GM12878 (cell line): Measurements from ENCODE around the gene KRT4. TPM values are rescaled to one million over a fixed set of nuclear protein-coding genes. Genes with fewer than 3 reads are reported as not detected.

Source experiments
- ATAC-seq: fragments of 200-7000 bp; cut with Tn5 transposase; 3 replicates; pipeline ENCODE4 v1.9.1; 2020; ENCODE audit warnings: mild to moderate bottlenecking, moderate library complexity
- BruUV-seq: library from RNA; stranded (reverse); fragments of 400-500 nt; replicated peaks from 2 replicates; lab custom pipeline; 2021; lab: Mats Ljungman, UMichigan
- CTCF ChIA-PET: fragments of 300-600 bp; sonication (Branson Sonifier 250); formaldehyde crosslinking; extraction: SDS; loops from one replicate; lab custom pipeline; 2021; ENCODE audit warnings: inconsistent platforms; lab: Yijun Ruan, JAX
- POLR2A ChIA-PET: fragments of 350-600 bp; formaldehyde crosslinking; extraction: SDS; loops from one replicate; lab custom pipeline; 2021; ENCODE audit warnings: inconsistent platforms; lab: Charles Lee
- RAD21 ChIA-PET: fragments of 300-600 bp; sonication (Branson Sonifier 250); formaldehyde crosslinking; loops from one replicate; lab custom pipeline; 2023; ENCODE audit warnings: antibody characterized with exemption; ENCODE audit not compliant: unreplicated experiment; lab: Charles Lee
- SMC1A ChIA-PET: fragments of 300-600 bp; sonication (Branson Sonifier 250); formaldehyde crosslinking; loops from one replicate; lab custom pipeline; 2023; ENCODE audit not compliant: unreplicated experiment, uncharacterized antibody; lab: Charles Lee
- DNase-seq: peaks from one replicate; pipeline ENCODE4 v3.0.0-alpha.2; 2011; ENCODE audit warnings: low read depth, low spot score
- FAIRE-seq: peaks from 3 replicates; lab custom pipeline; 2011; peaks lifted over from hg19 to GRCh38; lab: Jason Lieb, UNC
- H2AFZ ChIP-seq: 2 replicates; pipeline ENCODE4 v1.6.0; 2011; ENCODE audit warnings: low read depth, low read length, control low read depth; ENCODE audit not compliant: control insufficient read depth
- H3K27ac ChIP-seq: 2 replicates; pipeline ENCODE4 v1.5.1; 2011; ENCODE audit warnings: control low read depth; ENCODE audit not compliant: control insufficient read depth, insufficient read depth
- H3K27me3 ChIP-seq, 2 experiments: replicated peaks in 1 of 2; 2 replicates each; pipeline versions ENCODE4 v1.6.0 to v1.6.1; 2011; ENCODE audit warnings: low read length in 1 of 2; ENCODE audit not compliant: control insufficient read depth in 2 of 2, insufficient read depth in 2 of 2
- H3K36me3 ChIP-seq, 2 experiments: 2 replicates each; pipeline ENCODE4 v1.5.1; 2011; ENCODE audit warnings: low read length in 1 of 2; ENCODE audit not compliant: control insufficient read depth in 2 of 2, insufficient read depth in 2 of 2
- H3K4me1 ChIP-seq: 2 replicates; pipeline ENCODE4 v1.6.1; 2011; ENCODE audit warnings: mild to moderate bottlenecking, low read length, moderate library complexity, mixed read lengths; ENCODE audit not compliant: control insufficient read depth, insufficient read depth
- H3K4me2 ChIP-seq: 2 replicates; pipeline ENCODE4 v1.6.0; 2011; ENCODE audit warnings: control low read depth; ENCODE audit not compliant: control insufficient read depth, insufficient read depth
- H3K4me3 ChIP-seq: fragments of 200-600 bp; sonication (generic); 2 replicates; pipeline ENCODE4 v1.5.1; 2016
- H3K79me2 ChIP-seq: 2 replicates; pipeline ENCODE4 v1.6.0; 2011; ENCODE audit warnings: low read length; ENCODE audit not compliant: control insufficient read depth, insufficient read depth
- H3K9ac ChIP-seq: 2 replicates; pipeline ENCODE4 v1.8.0; 2011; ENCODE audit warnings: low read length, control low read depth, mixed read lengths; ENCODE audit not compliant: control insufficient read depth, insufficient read depth
- H3K9me3 ChIP-seq: replicated peaks from 3 replicates; pipeline ENCODE4 v1.5.1; 2011; ENCODE audit warnings: mild to moderate bottlenecking, low read length; ENCODE audit not compliant: control insufficient read depth, insufficient read depth
- H4K20me1 ChIP-seq: 2 replicates; pipeline ENCODE4 v1.6.0; 2011; ENCODE audit not compliant: control insufficient read depth, insufficient read depth
- BACH1 ChIP-seq: fragments of 450-650 bp; IDR thresholded peaks from 2 replicates; pipeline ENCODE4 v1.6.1; 2017; ENCODE audit warnings: mild to moderate bottlenecking, borderline replicate concordance
- BHLHE40 ChIP-seq, 2 experiments: fragments of 450-650 bp in 1 of 2; IDR thresholded peaks; 2 replicates each; pipeline ENCODE4 v1.6.1; 2011 to 2017; ENCODE audit warnings: low read depth in 2 of 2, borderline replicate concordance in 1 of 2, improper control_type of control experiment in 1 of 2, low read length in 1 of 2, mild to moderate bottlenecking in 1 of 2
- CBFB ChIP-seq: IDR thresholded peaks from 2 replicates; pipeline ENCODE4 v1.6.1; 2016; ENCODE audit warnings: antibody characterized with exemption, low read depth
- CBX3 ChIP-seq: fragments of 200-600 bp; sonication (generic); IDR thresholded peaks from 2 replicates; pipeline ENCODE4 v1.6.1; 2016; ENCODE audit warnings: low read depth, borderline replicate concordance
- EED ChIP-seq: sonication (generic); IDR thresholded peaks from 2 replicates; pipeline ENCODE4 v1.6.1; 2016; ENCODE audit warnings: antibody characterized with exemption, low read depth
- EZH2 ChIP-seq: IDR thresholded peaks from 2 replicates; pipeline ENCODE4 v1.6.1; 2012; ENCODE audit warnings: low read depth, mild to moderate bottlenecking, control low read depth, inconsistent platforms, low read length, borderline replicate concordance; ENCODE audit not compliant: control insufficient read depth
- FOXM1 ChIP-seq: IDR thresholded peaks from 2 replicates; pipeline ENCODE4 v1.6.1; 2012; ENCODE audit warnings: low read depth, mild to moderate bottlenecking, inconsistent platforms, low read length, moderate library complexity
- HSF1 ChIP-seq: fragments of 150-350 bp; IDR thresholded peaks from 2 replicates; pipeline ENCODE4 v1.6.1; 2014; ENCODE audit warnings: mild to moderate bottlenecking, low read depth, low read length
- MEF2B ChIP-seq: fragments of 450-650 bp; IDR thresholded peaks from 2 replicates; pipeline ENCODE4 v1.6.1; 2018; ENCODE audit warnings: mild to moderate bottlenecking, moderate library complexity; ENCODE audit not compliant: partially characterized antibody, poor library complexity, severe bottlenecking
- MTA2 ChIP-seq: fragments of 450-650 bp; IDR thresholded peaks from 2 replicates; pipeline ENCODE4 v1.6.1; 2016; ENCODE audit warnings: low read depth, mild to moderate bottlenecking, moderate library complexity
- POLR2A ChIP-seq: IDR thresholded peaks from 2 replicates; pipeline ENCODE4 v1.6.1; 2011; ENCODE audit warnings: low read depth, mild to moderate bottlenecking, low read length
- RAD51 ChIP-seq: fragments of 450-650 bp; IDR thresholded peaks from 2 replicates; pipeline ENCODE4 v1.6.1; 2016; ENCODE audit warnings: moderate library complexity, mild to moderate bottlenecking, inconsistent platforms
- RCOR1 ChIP-seq: conservative IDR thresholded peaks from 2 replicates; pipeline ENCODE4 v1.6.1; 2012; ENCODE audit warnings: low read depth, low read length, improper control_type of control experiment
- SMAD5 ChIP-seq: IDR thresholded peaks from 2 replicates; pipeline ENCODE4 v1.6.1; 2016; ENCODE audit warnings: antibody characterized with exemption, low read depth
- SMARCA5 ChIP-seq: fragments of 450-650 bp; IDR thresholded peaks from 2 replicates; pipeline ENCODE4 v1.6.1; 2017; ENCODE audit warnings: mild to moderate bottlenecking
- SPI1 ChIP-seq: IDR thresholded peaks from 2 replicates; pipeline ENCODE4 v1.6.1; 2011; ENCODE audit warnings: low read depth, mild to moderate bottlenecking, low read length, moderate library complexity, borderline replicate concordance; ENCODE audit not compliant: insufficient read depth
- TARDBP ChIP-seq: IDR thresholded peaks from 2 replicates; pipeline ENCODE4 v1.6.1; 2016; ENCODE audit warnings: borderline replicate concordance
- YBX1 ChIP-seq: fragments of 450-650 bp; IDR thresholded peaks from 2 replicates; pipeline ENCODE4 v1.6.1; 2016; ENCODE audit warnings: antibody characterized with exemption
- WGBS: methylation state at CpG from one replicate; pipeline ENCODE4 v1.1.6; 2016; ENCODE audit warnings: low lambda C conversion rate; ENCODE audit not compliant: insufficient replicate concordance, insufficient coverage; ENCODE audit errors: missing lambda C conversion rate; 5-methylcytosine and 5-hydroxymethylcytosine counted together
- in situ Hi-C: fragments of 300-500 bp; cut with MboI; formaldehyde crosslinking; loops from 9 replicates; pipeline ENCODE4 v1.14.3; 2018; ENCODE audit warnings: mixed read lengths
- intact Hi-C: fragments of 100-400 bp; cut with micrococcal nuclease; formaldehyde crosslinking; loops from one replicate; pipeline ENCODE4 v1.14.2; 2022; ENCODE audit not compliant: unreplicated experiment
- polyA plus RNA-seq, 11 experiments: library from polyadenylated mRNA; depleted of rRNA in 4 of 11; unstranded in 6 of 11; stranded (reverse) in 5 of 11; fragments of >200 nt; fragmentation: Nextera tagmentation in 4 of 11; fragmentation: Illumina TruSeq in 1 of 11; extraction: Ambion mirVana in 4 of 11; extraction: Trizol in 1 of 11; gene quantifications; 1 replicate in 1 of 11; 2 replicates in 10 of 11; pipeline versions ENCODE4 v1.2.1 to v1.2.3, GENCODE V29; 2011 to 2016; ENCODE audit warnings: inconsistent platforms in 2 of 11, missing spikeins in 2 of 11, low read depth in 1 of 11
- total RNA-seq, 4 experiments: library from RNA; depleted of rRNA in 3 of 4; stranded (reverse); fragments of >200 nt in 3 of 4; fragmentation: Illumina TruSeq in 1 of 4; extraction: Trizol in 1 of 4; gene quantifications; 2 replicates each; pipeline versions ENCODE4 v1.2.1 to v1.2.3, GENCODE V29; 2013 to 2021

Gene KRT4
- total and polyA plus RNA-seq, 10 of the 15 experiments (the other 5 are each of a cell fraction or from before 2014, with no cell fraction given): not detected

- TF ChIP-seq FOXM1 (no peak), HSF1 (no peak), SPI1 (no peak), BHLHE40 (IDR thresholded peaks at IDR 0.05; ENCODE audit: borderline replicate concordance in 1 of 2, low read depth in 2 of 2, low read length in 1 of 2) (no peak)
Measured at GRCh38 chr12:52848661-52849255, 34.8 kb upstream of the KRT4 start, which contains the start of gene KRT78 (continued).

GRCh38 chr12:52847335-52848102 lies 33.6 kb upstream of the KRT4 start:
- Histone ChIP-seq H3K9me3 (no peaks in the 10 kb centered on the region), H3K9ac (no peak overlapping the region), H3K4me1 (no peaks in the 10 kb centered on the region), H3K79me2 (no peaks in the 10 kb centered on the region), H3K27ac (no peak overlapping the region), H3K27me3 (no peaks in the 10 kb centered on the region; a peak in 3 of 4 replicates), H2AFZ (no peak overlapping the region), H3K4me2 (no peak overlapping the region), H3K4me3 (no peak overlapping the region), H3K36me3 (no peaks in the 10 kb centered on the region), H4K20me1 (no peaks in the 10 kb centered on the region)
- ATAC-seq (no peak), FAIRE-seq (no peak), DNase-seq (no peak)
- in situ Hi-C loops: no loop called here
- WGBS: 41% methylated on average over 12 of the region's 12 CpGs
- SMC1A ChIA-PET: no interaction called here
- POLR2A ChIA-PET: no interaction called here
- intact Hi-C loops: no loop called here
- RAD21 ChIA-PET: no interaction called here
- CTCF ChIA-PET: no interaction called here
- no TSS peak for BruUV-seq
- TF ChIP-seq CBX3 (no peak), CBFB (no peak), SMARCA5 (no peak), YBX1 (no peak), RCOR1 (no peak), MEF2B (no peak), EZH2 (no peak), POLR2A (no peak), BACH1 (no peak), EED (no peak), TARDBP (no peak), RAD51 (no peak), MTA2 (no peak), SMAD5 (no peak)
